Vagina (tissue), 2 donors: ENCODE results near the gene LAMB1. TPM values are rescaled to one million over a fixed set of nuclear protein-coding genes. Genes with fewer than 3 reads are reported as not detected.

Experiments
- DNase-seq, 2 donors: peaks; one replicate each; pipeline ENCODE4 v3.0.0-alpha.2; 2017; ENCODE audit errors: extremely low spot score in 2 of 2
- H3K27ac ChIP-seq: fragments of 200-600 bp; sonication (generic); one replicate; pipeline ENCODE4 v1.5.1; 2019
- H3K27me3 ChIP-seq: fragments of 200-600 bp; sonication (generic); one replicate; pipeline ENCODE4 v1.5.1; 2019
- H3K36me3 ChIP-seq, 2 donors: fragments of 200-600 bp; sonication (generic); one replicate each; pipeline ENCODE4 v1.5.1; 2017 to 2019
- H3K4me1 ChIP-seq: fragments of 200-600 bp; sonication (generic); one replicate; pipeline ENCODE4 v1.5.1; 2019
- H3K4me3 ChIP-seq, 2 donors: fragments of 200-600 bp; sonication (generic); 1 replicate in 1 of 2; 2 replicates in 1 of 2; pipeline ENCODE4 v1.5.1; 2016 to 2019
- H3K9me3 ChIP-seq: fragments of 200-600 bp; sonication (generic); one replicate; pipeline ENCODE4 v1.5.1; 2019
- CTCF ChIP-seq, 3 experiments: fragments of 450-650 bp in 2 of 3; fragments of 200-600 bp in 1 of 3; sonication (generic) in 1 of 3; IDR thresholded peaks; one replicate each; pipeline ENCODE4 v1.5.1; 2017 to 2019; ENCODE audit warnings: antibody characterized with exemption in 3 of 3, mild to moderate bottlenecking in 2 of 3, moderate library complexity in 2 of 3
- POLR2A ChIP-seq, 2 donors: fragments of 450-650 bp; IDR thresholded peaks; one replicate each; pipeline ENCODE4 v1.6.1; 2017; ENCODE audit warnings: antibody characterized with exemption in 2 of 2, mild to moderate bottlenecking in 2 of 2, moderate library complexity in 2 of 2
- POLR2AphosphoS5 ChIP-seq, 2 donors: sonication (generic); formaldehyde crosslinking; IDR thresholded peaks; one replicate each; pipeline ENCODE4 v1.9.0; 2017; ENCODE audit warnings: antibody characterized with exemption in 2 of 2, mild to moderate bottlenecking in 2 of 2, low read depth in 1 of 2; ENCODE audit not compliant: insufficient read depth in 1 of 2
- intact Hi-C: fragments of 100-400 bp; cut with DNase I; formaldehyde crosslinking; loops from one replicate; pipeline ENCODE4 v1.15.1; 2023
- total RNA-seq: library from RNA; depleted of rRNA; stranded (reverse); fragments of >200 nt; gene quantifications from one replicate; pipeline ENCODE4 v1.2.3, GENCODE V29; 2016

Gene LAMB1
- total RNA-seq, 1 donor from 2014 or later, result 152 TPM

DNA sequence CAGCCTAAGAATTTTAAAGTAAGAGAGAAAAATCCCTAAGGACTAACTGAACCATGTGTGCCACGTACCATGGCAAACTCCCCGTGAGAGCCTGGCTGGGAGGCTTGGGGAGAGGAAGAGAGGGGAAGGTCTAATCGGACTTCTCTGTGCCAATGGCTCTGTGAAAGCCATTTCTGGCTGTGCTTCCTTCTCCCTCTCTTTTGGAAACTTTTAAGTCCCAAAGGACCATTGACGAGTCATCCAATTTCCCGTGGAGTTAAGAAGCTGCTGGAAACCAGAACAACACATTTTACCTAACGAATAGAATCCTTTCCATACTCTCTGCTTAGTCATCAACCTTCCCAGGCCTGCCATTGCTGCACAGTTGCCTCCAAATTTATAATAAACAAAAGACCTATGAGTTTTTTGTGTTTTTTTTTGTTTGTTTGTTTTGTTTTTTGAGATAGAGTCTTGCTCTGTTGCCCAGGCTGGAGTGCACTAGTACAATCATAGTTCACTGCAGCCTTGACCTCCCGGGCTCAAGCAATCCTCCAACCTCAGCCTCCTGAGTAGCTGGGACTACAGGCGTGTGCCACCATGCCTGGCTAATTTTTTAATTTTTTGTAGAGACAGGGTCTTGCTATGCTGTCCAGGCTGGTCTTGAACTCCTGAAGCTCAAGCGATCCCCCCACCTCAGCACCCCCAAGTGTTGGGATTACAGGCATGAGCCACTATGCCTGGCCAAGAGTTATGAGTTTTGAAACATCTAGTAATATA lies 13.2 kb downstream of the LAMB1 start:
- DNase-seq, result no peak
- Histone ChIP-seq H3K4me3 (no peak overlapping the region), H3K4me1 (peaks cover 2% of the 10 kb centered on the region), H3K9me3 (no peaks in the 10 kb centered on the region), H3K27ac (no peak overlapping the region), H3K36me3 (no peaks in the 10 kb centered on the region), H3K27me3 (no peaks in the 10 kb centered on the region)
- TF ChIP-seq POLR2AphosphoS5 (IDR thresholded peaks at IDR 0.05; ENCODE audit: insufficient read depth in 1 of 2, low read depth in 1 of 2) (no peak), CTCF (IDR thresholded peaks at IDR 0.05) (no peak), POLR2A (IDR thresholded peaks at IDR 0.05) (no peak)
- intact Hi-C loops, result no loop called here

DNA sequence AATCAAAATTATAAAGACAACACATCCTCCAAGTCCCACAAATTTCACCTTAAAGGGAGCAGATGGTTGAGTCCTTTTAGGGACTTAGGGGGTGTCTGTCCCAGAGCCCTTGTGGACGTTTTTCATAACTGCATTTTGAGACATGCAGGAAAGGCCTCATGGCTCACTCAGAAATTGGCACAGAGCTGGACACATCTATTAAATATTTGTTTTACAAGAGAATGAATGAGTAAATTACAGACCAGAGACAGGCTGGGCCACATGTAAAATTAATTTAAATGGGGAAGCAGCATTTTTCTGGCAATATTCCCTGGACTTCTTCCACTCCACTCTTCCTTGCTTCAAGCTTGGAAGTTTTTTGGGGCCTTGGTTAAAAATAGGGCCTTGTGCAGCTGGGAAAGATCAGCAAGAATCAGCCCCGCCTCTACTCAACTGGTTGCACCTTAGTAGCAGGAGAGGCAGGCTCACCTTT lies 20.0 kb downstream of the LAMB1 start:
- Histone ChIP-seq H3K36me3 (peaks cover 0 to 9% of the 10 kb centered on the region in 2 donors), H3K9me3 (no peaks in the 10 kb centered on the region), H3K27me3 (no peaks in the 10 kb centered on the region), H3K27ac (no peak overlapping the region), H3K4me1 (peaks cover 20% of the 10 kb centered on the region), H3K4me3 (no peak overlapping the region)
- intact Hi-C loops, result no loop called here
- TF ChIP-seq POLR2AphosphoS5 (IDR thresholded peaks at IDR 0.05; ENCODE audit: insufficient read depth in 1 of 2, low read depth in 1 of 2) (peak in 1 of 2 donors; percentile 54), CTCF (IDR thresholded peaks at IDR 0.05) (no peak)
- no peak for DNase-seq

GRCh38 chr7:107982042-107982840 lies 20.7 kb downstream of the LAMB1 start:
- intact Hi-C loops, result no loop called here

DNA sequence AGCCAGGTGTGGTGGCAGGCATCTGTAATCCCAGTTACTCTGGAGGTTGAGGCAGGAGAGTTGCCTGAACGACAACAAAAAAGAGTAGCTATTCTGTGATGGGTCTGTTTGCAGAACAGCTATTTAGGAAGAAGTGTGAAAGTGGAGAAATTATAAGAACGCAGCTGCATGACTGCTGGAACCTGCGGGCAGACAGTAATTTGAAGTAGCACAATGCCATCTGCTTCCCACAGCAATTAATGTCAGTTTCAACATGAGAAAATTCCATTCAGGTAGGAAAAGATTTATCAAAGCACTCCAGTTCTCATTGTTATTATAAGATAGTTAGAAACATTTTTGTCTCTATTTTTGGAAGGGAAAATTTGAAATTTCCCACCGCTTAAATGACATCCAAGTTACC lies 21.5 kb downstream of the LAMB1 start:
- Histone ChIP-seq H3K36me3 (peaks cover 0 to 9% of the 10 kb centered on the region in 2 donors), H3K4me3 (no peak overlapping the region), H3K9me3 (no peaks in the 10 kb centered on the region), H3K4me1 (peaks cover 20% of the 10 kb centered on the region), H3K27me3 (no peaks in the 10 kb centered on the region), H3K27ac (no peak overlapping the region)
- no peak for TF ChIP-seq POLR2AphosphoS5 (IDR thresholded peaks at IDR 0.05; ENCODE audit: insufficient read depth in 1 of 2, low read depth in 1 of 2)
- no peak for TF ChIP-seq CTCF (IDR thresholded peaks at IDR 0.05)
- TF ChIP-seq POLR2A (IDR thresholded peaks at IDR 0.05), result no peak
- intact Hi-C loops, result no loop called here
- DNase-seq, result no peak

More at GRCh38 chr7:107982042-107982840, 20.7 kb downstream of the LAMB1 start:
- Histone ChIP-seq H3K9me3 (no peaks in the 10 kb centered on the region), H3K27me3 (no peaks in the 10 kb centered on the region), H3K4me1 (peaks cover 20% of the 10 kb centered on the region), H3K27ac (no peak overlapping the region), H3K4me3 (no peak overlapping the region), H3K36me3 (peaks cover 0 to 9% of the 10 kb centered on the region in 2 donors)
- DNase-seq, result no peak
- TF ChIP-seq CTCF (IDR thresholded peaks at IDR 0.05) (no peak), POLR2A (IDR thresholded peaks at IDR 0.05) (no peak), POLR2AphosphoS5 (IDR thresholded peaks at IDR 0.05; ENCODE audit: insufficient read depth in 1 of 2, low read depth in 1 of 2) (no peak)
